IMR-90 (cell line): ENCODE measurements around the gene KNTC1. TPM values are rescaled to one million over a fixed set of nuclear protein-coding genes. Genes with fewer than 3 reads are reported as not detected.

Source experiments
- ATAC-seq: fragments of 200-7000 bp; cut with Tn5 transposase; 2 replicates; pipeline ENCODE4 v1.9.1; 2020; ENCODE audit warnings: low read depth, mild to moderate bottlenecking, moderate library complexity
- BruUV-seq: library from RNA; stranded (reverse); fragments of 400-500 nt; replicated peaks from 2 replicates; lab custom pipeline; 2021; lab: Mats Ljungman, UMichigan
- CTCF ChIA-PET: fragments of 300-600 bp; formaldehyde crosslinking; extraction: SDS; loops from one replicate; lab custom pipeline; 2021; ENCODE audit warnings: antibody characterized with exemption; lab: Yijun Ruan, JAX
- POLR2A ChIA-PET: fragments of 300-600 bp; sonication (Branson Sonifier 250); formaldehyde crosslinking; loops from one replicate; lab custom pipeline; 2022; ENCODE audit warnings: antibody characterized with exemption; ENCODE audit not compliant: unreplicated experiment; lab: Charles Lee
- DNase-seq: peaks from one replicate; pipeline ENCODE4 v3.0.0; 2013
- H2AFZ ChIP-seq: replicated peaks from 2 replicates; pipeline ENCODE3; 2013; ENCODE audit warnings: low read length, mild to moderate bottlenecking; ENCODE audit not compliant: poor library complexity
- H2AK5ac ChIP-seq: 2 replicates; pipeline ENCODE4 v1.6.1; 2013; ENCODE audit warnings: low read depth, low read length, inconsistent platforms
- H2AK9ac ChIP-seq: replicated peaks from 2 replicates; pipeline ENCODE3; 2013; ENCODE audit warnings: mild to moderate bottlenecking, low read depth, low read length, moderate library complexity; ENCODE audit not compliant: poor library complexity
- H2BK120ac ChIP-seq: 2 replicates; pipeline ENCODE4 v1.6.1; 2013; ENCODE audit warnings: low read depth, low read length, inconsistent platforms
- H2BK15ac ChIP-seq: 3 replicates; pipeline ENCODE4 v1.6.1; 2013; ENCODE audit warnings: low read depth, low read length, inconsistent platforms
- H2BK20ac ChIP-seq: 2 replicates; pipeline ENCODE4 v1.6.1; 2013; ENCODE audit warnings: low read depth, mild to moderate bottlenecking, inconsistent platforms, low read length, moderate library complexity
- H2BK5ac ChIP-seq: 2 replicates; pipeline ENCODE4 v1.6.1; 2013; ENCODE audit warnings: mild to moderate bottlenecking, low read depth, low read length, inconsistent platforms; ENCODE audit not compliant: poor library complexity, severe bottlenecking
- H3K14ac ChIP-seq: replicated peaks from 2 replicates; pipeline ENCODE4 v1.6.1; 2013; ENCODE audit warnings: low read depth, low read length, inconsistent platforms
- H3K18ac ChIP-seq: 2 replicates; pipeline ENCODE4 v1.6.1; 2013; ENCODE audit warnings: low read depth, low read length, control low read depth
- H3K23ac ChIP-seq: 2 replicates; pipeline ENCODE4 v1.6.1; 2013; ENCODE audit warnings: low read depth, low read length, inconsistent platforms
- H3K27ac ChIP-seq: 2 replicates; pipeline ENCODE4 v1.5.1; 2013; ENCODE audit warnings: mild to moderate bottlenecking, control low read depth, low read length; ENCODE audit not compliant: insufficient read depth
- H3K27me3 ChIP-seq: 2 replicates; pipeline ENCODE4 v1.6.1; 2013; ENCODE audit warnings: low read length; ENCODE audit not compliant: control insufficient read depth, insufficient read depth
- H3K36me3 ChIP-seq: 2 replicates; pipeline ENCODE4 v1.6.1; 2013; ENCODE audit warnings: low read length, mixed read lengths; ENCODE audit not compliant: control insufficient read depth, insufficient read depth
- H3K4ac ChIP-seq: 2 replicates; pipeline ENCODE4 v1.6.1; 2013; ENCODE audit warnings: low read depth, low read length, inconsistent platforms
- H3K4me1 ChIP-seq: 2 replicates; pipeline ENCODE4 v1.6.1; 2013; ENCODE audit warnings: low read length, mixed read lengths; ENCODE audit not compliant: control insufficient read depth, insufficient read depth
- H3K4me2 ChIP-seq: 2 replicates; pipeline ENCODE4 v1.6.1; 2013; ENCODE audit warnings: low read depth, mild to moderate bottlenecking, control low read depth, low read length, moderate library complexity
- H3K4me3 ChIP-seq: 2 replicates; pipeline ENCODE4 v1.5.1; 2013; ENCODE audit warnings: low read depth, mild to moderate bottlenecking, control low read depth, low read length, moderate library complexity; ENCODE audit not compliant: insufficient read depth
- H3K56ac ChIP-seq: 2 replicates; pipeline ENCODE4 v1.6.1; 2013; ENCODE audit warnings: low read length, inconsistent platforms; ENCODE audit not compliant: insufficient read depth; ENCODE audit errors: extremely low read depth
- H3K79me1 ChIP-seq, 2 experiments: 2 replicates each; pipeline ENCODE4 v1.6.1; 2013; ENCODE audit warnings: low read length in 2 of 2, inconsistent platforms in 1 of 2, low read depth in 1 of 2
- H3K9ac ChIP-seq: 2 replicates; pipeline ENCODE4 v1.6.1; 2013; ENCODE audit warnings: low read depth, low read length, control low read depth
- H3K9me1 ChIP-seq: 2 replicates; pipeline ENCODE4 v1.6.1; 2013; ENCODE audit warnings: low read length, inconsistent platforms; ENCODE audit not compliant: insufficient read depth
- H3K9me3 ChIP-seq: 2 replicates; pipeline ENCODE4 v1.6.1; 2013; ENCODE audit warnings: low read length; ENCODE audit not compliant: control insufficient read depth, insufficient read depth
- H4K20me1 ChIP-seq: 2 replicates; pipeline ENCODE4 v1.6.1; 2013; ENCODE audit warnings: low read length, inconsistent platforms; ENCODE audit not compliant: insufficient read depth
- H4K5ac ChIP-seq: 2 replicates; pipeline ENCODE4 v1.6.1; 2013; ENCODE audit warnings: mild to moderate bottlenecking, low read depth, low read length, control low read depth
- H4K8ac ChIP-seq, 2 experiments: 2 replicates each; pipeline ENCODE4 v1.6.1; 2013; ENCODE audit warnings: low read depth in 2 of 2, low read length in 2 of 2, control low read depth in 1 of 2, inconsistent platforms in 1 of 2
- H4K91ac ChIP-seq: 2 replicates; pipeline ENCODE4 v1.6.1; 2013; ENCODE audit warnings: low read depth, low read length, inconsistent platforms; ENCODE audit not compliant: insufficient read depth
- BHLHE40 ChIP-seq: fragments of 150-350 bp; IDR thresholded peaks from 2 replicates; pipeline ENCODE4 v1.6.1; 2016; ENCODE audit warnings: mild to moderate bottlenecking, low read depth, low read length
- CEBPB ChIP-seq: IDR thresholded peaks from 2 replicates; pipeline ENCODE4 v1.6.1; 2012; ENCODE audit warnings: low read depth, low read length, improper control_type of control experiment
- CHD1 ChIP-seq: IDR thresholded peaks from 2 replicates; pipeline ENCODE4 v1.6.1; 2012; ENCODE audit warnings: low read depth, low read length, improper control_type of control experiment
- FOS ChIP-seq: fragments of 150-350 bp; IDR thresholded peaks from 2 replicates; pipeline ENCODE4 v1.6.1; 2016; ENCODE audit warnings: low read depth, low read length
- MAFK ChIP-seq: IDR thresholded peaks from 2 replicates; pipeline ENCODE4 v1.6.1; 2012; ENCODE audit warnings: low read depth, low read length, improper control_type of control experiment
- MAZ ChIP-seq: IDR thresholded peaks from 2 replicates; pipeline ENCODE4 v1.6.1; 2012; ENCODE audit warnings: low read depth, mild to moderate bottlenecking, low read length, improper control_type of control experiment, moderate library complexity, borderline replicate concordance
- MXI1 ChIP-seq: IDR thresholded peaks from 2 replicates; pipeline ENCODE4 v1.6.1; 2012; ENCODE audit warnings: low read depth, mild to moderate bottlenecking, low read length, moderate library complexity, borderline replicate concordance
- POLR2A ChIP-seq: IDR thresholded peaks from 2 replicates; pipeline ENCODE4 v1.6.1; 2012; ENCODE audit warnings: mild to moderate bottlenecking, low read depth, low read length
- RAD21 ChIP-seq: IDR thresholded peaks from 2 replicates; pipeline ENCODE4 v1.6.1; 2012; ENCODE audit warnings: low read length, improper control_type of control experiment
- RCOR1 ChIP-seq: IDR thresholded peaks from 2 replicates; pipeline ENCODE4 v1.6.1; 2012; ENCODE audit warnings: mild to moderate bottlenecking, low read length, improper control_type of control experiment; ENCODE audit not compliant: insufficient replicate concordance
- RFX5 ChIP-seq: IDR thresholded peaks from 2 replicates; pipeline ENCODE4 v1.8.0; 2012; ENCODE audit warnings: low read depth, mild to moderate bottlenecking, low read length, moderate library complexity
- SMC3 ChIP-seq: fragments of 150-350 bp; IDR thresholded peaks from 2 replicates; pipeline ENCODE4 v1.6.1; 2016; ENCODE audit warnings: low read depth, mild to moderate bottlenecking, antibody characterized with exemption, low read length, moderate library complexity
- WGBS, 2 experiments: methylation state at CpG; one replicate each; pipeline versions ENCODE4 v1.1.5 to v1.1.7; 2013; ENCODE audit warnings: missing lambda C conversion rate in 2 of 2; ENCODE audit not compliant: insufficient read length in 1 of 2; ENCODE audit errors: extremely low coverage in 2 of 2; 5-methylcytosine and 5-hydroxymethylcytosine counted together
- dilution Hi-C: fragments of 300-500 bp; cut with HindIII; formaldehyde crosslinking; loops from one replicate; pipeline ENCODE4 v1.14.3; 2018; ENCODE audit warnings: low sequenced_read_pairs; ENCODE audit not compliant: unreplicated experiment
- in situ Hi-C: fragments of 300-500 bp; cut with MboI; formaldehyde crosslinking; loops from 3 replicates; pipeline ENCODE4 v1.14.3; 2019; ENCODE audit warnings: low sequenced_read_pairs, inconsistent platforms, mixed read lengths
- intact Hi-C: fragments of 100-400 bp; cut with micrococcal nuclease; formaldehyde crosslinking; loops from 2 replicates; pipeline ENCODE4 v1.10.0; 2022
- polyA plus RNA-seq, 3 experiments: library from polyadenylated mRNA; depleted of rRNA; stranded (reverse); fragments of >200 nt; gene quantifications; 2 replicates each; pipeline ENCODE4 v1.2.3, GENCODE V29; 2012; ENCODE audit warnings: low replicate concordance in 1 of 3
- total RNA-seq: library from RNA; depleted of rRNA; stranded (reverse); fragments of >200 nt; gene quantifications from 2 replicates; pipeline ENCODE4 v1.2.3, GENCODE V29; 2012
- TF ChIP-seq, protein P1 (sequence below): fragments of 150-350 bp; IDR thresholded peaks from 2 replicates; pipeline ENCODE4 v1.6.1; 2017; ENCODE audit warnings: mild to moderate bottlenecking, antibody characterized with exemption, low read length, low read depth
- TF ChIP-seq, protein P2 (sequence below): conservative IDR thresholded peaks from 2 replicates; pipeline ENCODE4 v1.5.1; 2012; ENCODE audit warnings: mild to moderate bottlenecking, low read depth, low read length, improper control_type of control experiment

The KNTC1 gene
- total and polyA plus RNA-seq, 2 of the 4 experiments (the other 2 are of a cell fraction) = 16.6 to 23.7 TPM

DNA sequence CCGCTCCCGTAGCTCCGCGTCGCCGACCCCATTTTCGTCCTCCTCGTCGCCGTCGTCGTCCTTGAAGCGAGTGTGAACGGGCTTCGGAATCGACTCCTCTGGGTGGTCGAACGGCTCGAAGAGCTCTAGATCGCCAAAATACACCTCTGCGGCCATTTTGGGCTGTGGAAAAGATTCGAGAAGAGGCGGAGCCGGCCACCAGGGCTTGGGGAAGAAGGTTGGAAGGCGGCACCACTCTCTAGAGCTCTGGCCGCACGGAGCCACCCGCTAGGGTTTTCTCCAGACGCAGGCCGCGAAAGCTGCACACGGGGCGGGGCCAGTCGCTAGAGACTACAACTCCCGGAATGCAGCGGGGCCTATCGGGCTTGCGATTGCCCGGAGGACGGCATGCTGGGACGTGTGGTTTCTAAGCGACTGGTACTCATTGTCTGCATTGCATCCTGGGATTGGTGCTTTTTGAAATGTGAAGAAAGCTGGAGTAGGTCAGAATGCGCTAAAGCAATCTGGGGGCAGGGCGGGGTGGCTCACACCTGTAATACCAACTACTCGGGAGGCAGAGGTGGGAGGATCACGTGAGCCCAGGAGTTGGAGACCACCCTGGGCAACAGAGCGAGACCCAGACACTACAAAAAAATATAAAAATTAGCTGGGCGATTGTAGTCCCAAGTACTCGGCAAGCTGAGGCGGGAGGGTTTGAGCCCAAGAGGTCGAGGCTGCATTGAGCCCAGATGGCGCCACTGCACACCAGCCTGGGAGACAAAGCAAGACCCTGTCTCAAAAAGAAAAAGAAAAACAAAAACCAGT is 26.2 kb upstream of the KNTC1 start, which contains the start of gene ZCCHC8:
TSS of gene ZCCHC8 (minus strand) at position 248 of the 804 bp plus-strand sequence. CDS start at position 156, 92 bp downstream.
- peak within 1 kb of the TSS; percentile 83 for H4K5ac ChIP-seq
- H3K23ac ChIP-seq = peak within 1 kb of the TSS; percentile 98
- dilution Hi-C loops = no loop called here
- intact Hi-C loops = no loop called here
- peak within 1 kb of the TSS; percentile 98 for H2AK9ac ChIP-seq
- peak within 1 kb of the TSS; percentile 85 for H2BK120ac ChIP-seq
- ATAC-seq (peak; percentile 97), DNase-seq (peak; percentile 98)
- H3K79me1 ChIP-seq = peaks cover 9 to 38% of the 10 kb centered on the region in 2 experiments
- BruUV-seq = no TSS peak
- H2BK15ac ChIP-seq = peak within 1 kb of the TSS; percentile 58; the same call in 2 of the 3 replicates
- 0% methylated on average over 29 of the region's 52 CpGs; no CpG with 5 or more reads in 1 of the 2 experiments for WGBS, 2 experiments
- H3K9ac ChIP-seq = peak within 1 kb of the TSS; percentile 93
- peaks cover 20% of the 10 kb centered on the region for H3K36me3 ChIP-seq
- H2AK5ac ChIP-seq = peak within 1 kb of the TSS; percentile 90
- peak within 1 kb of the TSS; percentile 95 for H3K14ac ChIP-seq
- peak within 1 kb of the TSS; percentile 96 for H3K4ac ChIP-seq
- CTCF ChIA-PET = interaction anchor here (1.0 kb wide), 2 partner anchors 18 to 251 kb away, joined by 3 read pairs; partner anchors contain the start of gene DENR
- H2AFZ ChIP-seq = peak within 1 kb of the TSS; percentile 96
- H3K56ac ChIP-seq = peak within 1 kb of the TSS; percentile 97
- peak within 1 kb of the TSS; percentile 63 for H3K4me2 ChIP-seq
- no peaks in the 10 kb centered on the region for H3K9me1 ChIP-seq
- peak within 1 kb of the TSS; percentile 93 for H3K27ac ChIP-seq
- H4K8ac ChIP-seq = peak within 1 kb of the TSS; percentile 83 to 96
- in situ Hi-C loops = no loop called here
- H2BK5ac ChIP-seq = peak within 1 kb of the TSS; percentile 90
- POLR2A ChIA-PET = interaction anchor here (0.6 to 1.5 kb wide), 3 partner anchors 12 to 102 kb away, joined by 3 to 8 read pairs (median 4); no protein-coding TSS in a partner anchor
- peak within 1 kb of the TSS; percentile 77 for H3K18ac ChIP-seq
- peak within 1 kb of the TSS; percentile 30; the same call in 1 of the 2 replicates for H2BK20ac ChIP-seq
- H3K27me3 ChIP-seq = no peaks in the 10 kb centered on the region
- peaks cover 16% of the 10 kb centered on the region for H4K20me1 ChIP-seq
- H3K4me3 ChIP-seq = peak within 1 kb of the TSS; percentile 77
- no peaks in the 10 kb centered on the region for H3K9me3 ChIP-seq
- H3K4me1 ChIP-seq = no peaks in the 10 kb centered on the region
- peak within 1 kb of the TSS; percentile 98 for H4K91ac ChIP-seq
- TF ChIP-seq MXI1 (peak; percentile 76), SMC3 (no peak), CHD1 (no peak), POLR2A (peak; percentile 94), MAFK (no peak), FOS (no peak), MAZ (peak; percentile 76; the same call in 1 of the 2 replicates), RAD21 (no peak), RFX5 (no peak), RCOR1 (peak; percentile 15), BHLHE40 (no peak), CEBPB (peak; percentile 51; the same call in 1 of the 2 replicates)
- TF ChIP-seq, protein P1, sequence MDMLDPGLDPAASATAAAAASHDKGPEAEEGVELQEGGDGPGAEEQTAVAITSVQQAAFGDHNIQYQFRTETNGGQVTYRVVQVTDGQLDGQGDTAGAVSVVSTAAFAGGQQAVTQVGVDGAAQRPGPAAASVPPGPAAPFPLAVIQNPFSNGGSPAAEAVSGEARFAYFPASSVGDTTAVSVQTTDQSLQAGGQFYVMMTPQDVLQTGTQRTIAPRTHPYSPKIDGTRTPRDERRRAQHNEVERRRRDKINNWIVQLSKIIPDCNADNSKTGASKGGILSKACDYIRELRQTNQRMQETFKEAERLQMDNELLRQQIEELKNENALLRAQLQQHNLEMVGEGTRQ = no peak
- TF ChIP-seq, protein P2, sequence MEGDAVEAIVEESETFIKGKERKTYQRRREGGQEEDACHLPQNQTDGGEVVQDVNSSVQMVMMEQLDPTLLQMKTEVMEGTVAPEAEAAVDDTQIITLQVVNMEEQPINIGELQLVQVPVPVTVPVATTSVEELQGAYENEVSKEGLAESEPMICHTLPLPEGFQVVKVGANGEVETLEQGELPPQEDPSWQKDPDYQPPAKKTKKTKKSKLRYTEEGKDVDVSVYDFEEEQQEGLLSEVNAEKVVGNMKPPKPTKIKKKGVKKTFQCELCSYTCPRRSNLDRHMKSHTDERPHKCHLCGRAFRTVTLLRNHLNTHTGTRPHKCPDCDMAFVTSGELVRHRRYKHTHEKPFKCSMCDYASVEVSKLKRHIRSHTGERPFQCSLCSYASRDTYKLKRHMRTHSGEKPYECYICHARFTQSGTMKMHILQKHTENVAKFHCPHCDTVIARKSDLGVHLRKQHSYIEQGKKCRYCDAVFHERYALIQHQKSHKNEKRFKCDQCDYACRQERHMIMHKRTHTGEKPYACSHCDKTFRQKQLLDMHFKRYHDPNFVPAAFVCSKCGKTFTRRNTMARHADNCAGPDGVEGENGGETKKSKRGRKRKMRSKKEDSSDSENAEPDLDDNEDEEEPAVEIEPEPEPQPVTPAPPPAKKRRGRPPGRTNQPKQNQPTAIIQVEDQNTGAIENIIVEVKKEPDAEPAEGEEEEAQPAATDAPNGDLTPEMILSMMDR = no peak
